VCaP (cell line): ENCODE data around the gene RETREG2.

Experiments used
- H3K27ac ChIP-seq: fragments of 450-650 bp; 2 replicates; pipeline ENCODE4 v1.5.1; 2017
- CTCF ChIP-seq: fragments of 450-650 bp; conservative IDR thresholded peaks from 2 replicates; pipeline ENCODE4 v1.5.1; 2017; ENCODE audit warnings: mild to moderate bottlenecking, moderate library complexity

The RETREG2 gene

GRCh38 chr2:219213486-219214071 lies 35.5 kb downstream of the RETREG2 start:
- no peak overlapping the region for H3K27ac ChIP-seq
- TF ChIP-seq CTCF: no peak

GRCh38 chr2:219214141-219214540 lies 36.1 kb downstream of the RETREG2 start:
- no peak overlapping the region; the same call in 1 of the 2 replicates for H3K27ac ChIP-seq
- no peak for TF ChIP-seq CTCF

GRCh38 chr2:219214786-219215185 lies 36.7 kb downstream of the RETREG2 start:
- H3K27ac ChIP-seq: no peak overlapping the region; the same call in 1 of the 2 replicates

GRCh38 chr2:219215871-219216534 lies 37.9 kb downstream of the RETREG2 start:
- H3K27ac ChIP-seq: peak overlapping the region; percentile 94; the same call in 1 of the 2 replicates
- TF ChIP-seq CTCF: no peak

More at GRCh38 chr2:219214786-219215185, 36.7 kb downstream of the RETREG2 start:
- TF ChIP-seq CTCF: no peak

- no peak for TF ChIP-seq CTCF
These were observed 38.5 kb downstream of the RETREG2 start for GRCh38 chr2:219216535-219216915.

GRCh38 chr2:219218217-219218731 lies 40.2 kb downstream of the RETREG2 start:
- H3K27ac ChIP-seq: peak overlapping the region; percentile 94
- no peak for TF ChIP-seq CTCF

More at GRCh38 chr2:219216535-219216915, 38.5 kb downstream of the RETREG2 start:
- peak overlapping the region; percentile 94; the same call in 1 of the 2 replicates for H3K27ac ChIP-seq
